Neural crest cell (in vitro differentiated cells): ENCODE measurements around the gene TMEM18. TPM values are rescaled to one million over a fixed set of nuclear protein-coding genes. Genes with fewer than 3 reads are reported as not detected.

Experiments used
- DNase-seq: peaks from one replicate; pipeline ENCODE4 v3.0.0; 2021; ENCODE audit warnings: low read depth, mixed read lengths, low spot score
- H3K27ac Mint-ChIP-seq: one replicate; pipeline ENCODE4 v1.8.0; 2021; ENCODE audit warnings: mild to moderate bottlenecking, mixed read lengths; ENCODE audit not compliant: unreplicated experiment
- H3K27me3 Mint-ChIP-seq: 2 replicates; pipeline ENCODE4 v1.8.0; 2021; ENCODE audit warnings: low read depth, mild to moderate bottlenecking, mixed read lengths
- H3K36me3 Mint-ChIP-seq: 2 replicates; pipeline ENCODE4 v1.8.0; 2021; ENCODE audit warnings: low read depth, mild to moderate bottlenecking, mixed read lengths
- H3K4me1 Mint-ChIP-seq: 2 replicates; pipeline ENCODE4 v1.8.0; 2021; ENCODE audit warnings: mixed read lengths
- H3K4me3 Mint-ChIP-seq: one replicate; pipeline ENCODE4 v1.8.0; 2021; ENCODE audit warnings: mild to moderate bottlenecking, mixed read lengths
- H3K9me3 Mint-ChIP-seq: 2 replicates; pipeline ENCODE4 v1.8.0; 2021; ENCODE audit warnings: mixed read lengths
- total RNA-seq: library from RNA; stranded (reverse); gene quantifications from 2 replicates; pipeline ENCODE4 v1.2.1, GENCODE V29; 2021
- TF ChIP-seq, protein P1 (sequence below): fragments of 200-600 bp; sonication (generic); conservative IDR thresholded peaks from 2 replicates; pipeline ENCODE4 v1.5.0; 2021; ENCODE audit warnings: antibody characterized with exemption, mild to moderate bottlenecking

The TMEM18 gene
- total RNA-seq, 1 donor from 2014 or later: 27.7 TPM

DNA sequence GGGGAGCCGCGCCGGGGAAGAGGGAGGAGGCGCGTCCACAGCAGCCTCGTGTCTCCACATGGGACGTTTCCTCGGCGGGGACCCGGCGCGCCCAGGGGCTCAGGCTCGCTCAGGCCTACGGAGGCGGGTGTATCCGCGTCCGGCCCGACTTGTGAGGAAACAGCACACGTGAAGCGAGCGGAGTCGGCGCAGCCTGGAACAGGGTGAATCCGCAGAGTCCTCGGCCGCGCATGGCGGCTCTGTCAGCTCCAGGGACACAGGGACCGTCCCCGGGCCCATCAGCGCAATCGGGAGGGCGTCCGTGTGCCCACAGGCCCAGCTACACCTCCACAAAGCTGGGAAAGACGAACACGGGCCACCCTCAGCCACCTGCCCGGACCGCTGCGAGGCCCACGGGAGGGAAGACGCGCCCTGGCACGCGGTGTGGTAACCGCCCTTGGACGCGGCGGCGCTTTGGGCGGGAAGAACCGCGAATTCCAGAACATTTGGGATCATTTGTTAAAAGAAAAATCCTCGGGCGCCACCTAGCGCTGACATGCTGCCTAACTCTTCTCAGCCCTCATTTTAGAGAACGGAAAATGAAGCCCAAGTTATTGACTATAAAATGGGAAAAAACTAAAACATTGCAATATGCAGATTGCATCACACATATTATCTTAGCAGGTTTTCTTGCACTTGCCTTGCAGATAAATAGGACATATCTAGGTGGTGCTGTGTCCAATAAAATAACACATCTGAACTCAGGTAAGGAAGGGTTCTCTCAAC, 40.4 kb downstream of the TMEM18 start:
- Mint-ChIP-seq H3K4me3 (no peak overlapping the region), H3K36me3 (peaks cover 7% of the 10 kb centered on the region), H3K27ac (no peak overlapping the region), H3K4me1 (peaks cover 14% of the 10 kb centered on the region), H3K9me3 (peaks cover 6% of the 10 kb centered on the region), H3K27me3 (no peaks in the 10 kb centered on the region)
- TF ChIP-seq, protein P1, sequence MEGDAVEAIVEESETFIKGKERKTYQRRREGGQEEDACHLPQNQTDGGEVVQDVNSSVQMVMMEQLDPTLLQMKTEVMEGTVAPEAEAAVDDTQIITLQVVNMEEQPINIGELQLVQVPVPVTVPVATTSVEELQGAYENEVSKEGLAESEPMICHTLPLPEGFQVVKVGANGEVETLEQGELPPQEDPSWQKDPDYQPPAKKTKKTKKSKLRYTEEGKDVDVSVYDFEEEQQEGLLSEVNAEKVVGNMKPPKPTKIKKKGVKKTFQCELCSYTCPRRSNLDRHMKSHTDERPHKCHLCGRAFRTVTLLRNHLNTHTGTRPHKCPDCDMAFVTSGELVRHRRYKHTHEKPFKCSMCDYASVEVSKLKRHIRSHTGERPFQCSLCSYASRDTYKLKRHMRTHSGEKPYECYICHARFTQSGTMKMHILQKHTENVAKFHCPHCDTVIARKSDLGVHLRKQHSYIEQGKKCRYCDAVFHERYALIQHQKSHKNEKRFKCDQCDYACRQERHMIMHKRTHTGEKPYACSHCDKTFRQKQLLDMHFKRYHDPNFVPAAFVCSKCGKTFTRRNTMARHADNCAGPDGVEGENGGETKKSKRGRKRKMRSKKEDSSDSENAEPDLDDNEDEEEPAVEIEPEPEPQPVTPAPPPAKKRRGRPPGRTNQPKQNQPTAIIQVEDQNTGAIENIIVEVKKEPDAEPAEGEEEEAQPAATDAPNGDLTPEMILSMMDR: peak; percentile 91
- DNase-seq: peak; percentile 70

- Mint-ChIP-seq H3K27ac (no peak overlapping the region), H3K36me3 (peaks cover 7% of the 10 kb centered on the region), H3K27me3 (no peaks in the 10 kb centered on the region), H3K9me3 (peaks cover 6% of the 10 kb centered on the region), H3K4me1 (peaks cover 14% of the 10 kb centered on the region), H3K4me3 (no peak overlapping the region)
- DNase-seq: no peak
- TF ChIP-seq, protein P1: no peak
These were observed 41.3 kb downstream of the TMEM18 start for GRCh38 chr2:635687-636621.

DNA sequence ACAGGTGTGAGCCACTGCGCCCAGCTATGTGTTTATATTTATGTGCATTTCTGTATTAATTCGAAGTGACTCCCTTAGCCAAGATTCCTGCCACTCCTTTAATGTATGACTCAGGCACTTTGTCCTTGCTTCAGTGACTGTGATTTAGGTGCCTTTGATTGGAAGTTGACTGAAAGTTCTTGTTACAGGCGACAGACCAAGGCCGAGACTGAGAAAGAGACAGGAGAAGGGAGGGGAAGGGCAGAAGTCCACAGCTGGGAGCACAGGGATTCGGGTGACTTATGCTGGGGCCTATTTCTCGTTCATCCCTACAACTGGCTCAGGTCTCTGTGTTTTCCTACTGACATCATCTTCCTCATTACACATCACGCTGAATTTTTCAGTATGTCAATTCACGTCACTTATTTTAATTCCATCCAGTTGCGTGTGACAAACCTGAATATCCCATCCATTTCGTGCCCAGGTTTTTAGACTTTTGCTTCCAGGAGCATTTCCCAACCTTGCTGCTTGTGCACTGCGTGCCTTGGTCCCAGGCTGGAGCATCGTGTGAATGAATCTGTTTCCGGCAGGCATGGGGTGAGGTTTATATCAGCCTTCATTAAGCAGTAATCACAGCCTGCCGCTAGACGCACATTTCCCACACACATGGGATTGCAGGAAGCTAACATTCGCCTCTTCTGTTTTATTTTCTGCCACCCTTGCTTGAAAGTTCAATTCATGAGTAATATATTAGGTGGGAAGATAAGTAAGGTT, 42.4 kb downstream of the TMEM18 start:
- TF ChIP-seq, protein P1: no peak
- Mint-ChIP-seq H3K27ac (peak overlapping the region; percentile 62), H3K4me3 (no peak overlapping the region), H3K36me3 (peaks cover 7% of the 10 kb centered on the region), H3K4me1 (peaks cover 14% of the 10 kb centered on the region), H3K9me3 (peaks cover 7% of the 10 kb centered on the region), H3K27me3 (no peaks in the 10 kb centered on the region)
- DNase-seq: no peak

- Mint-ChIP-seq H3K9me3 (peaks cover 9% of the 10 kb centered on the region), H3K27ac (no peak overlapping the region), H3K36me3 (peaks cover 7% of the 10 kb centered on the region), H3K4me3 (no peak overlapping the region), H3K4me1 (peaks cover 14% of the 10 kb centered on the region), H3K27me3 (no peaks in the 10 kb centered on the region)
- TF ChIP-seq, protein P1: no peak
- no peak for DNase-seq
These were observed 43.2 kb downstream of the TMEM18 start for GRCh38 chr2:634041-634440.

DNA sequence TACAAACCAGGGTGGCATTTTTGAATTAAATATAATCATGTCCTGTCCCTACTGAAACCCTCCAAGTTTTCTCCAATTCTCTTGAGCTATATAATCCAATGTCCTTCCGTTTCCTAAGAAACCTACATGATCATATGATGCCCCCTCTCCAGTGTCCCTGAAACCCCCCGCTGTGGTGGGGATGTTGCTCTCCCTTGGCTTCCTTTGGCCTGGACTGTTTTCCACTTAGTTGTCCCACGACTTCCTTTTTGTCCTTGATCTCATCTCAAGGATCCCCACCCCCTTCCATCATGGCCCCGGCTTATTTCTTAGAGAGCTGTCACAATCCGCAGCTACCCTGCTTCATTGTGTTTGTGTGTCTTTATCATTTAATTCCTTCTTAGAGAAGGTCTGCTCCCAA, 43.8 kb downstream of the TMEM18 start:
- no peak for DNase-seq
- Mint-ChIP-seq H3K9me3 (peaks cover 9% of the 10 kb centered on the region), H3K27ac (no peak overlapping the region), H3K4me1 (peaks cover 14% of the 10 kb centered on the region), H3K36me3 (peaks cover 7% of the 10 kb centered on the region), H3K4me3 (no peak overlapping the region), H3K27me3 (no peaks in the 10 kb centered on the region)
- TF ChIP-seq, protein P1: no peak
